Right atrium auricular region (tissue), 2 donors: Measurements from ENCODE around the gene ARHGAP26. TPM values are rescaled to one million over a fixed set of nuclear protein-coding genes. Genes with fewer than 3 reads are reported as not detected.

Source experiments
- DNase-seq: peaks from one replicate; pipeline ENCODE4 v3.0.0-alpha.2; 2019; ENCODE audit warnings: low spot score
- H3K27ac ChIP-seq, 2 donors: fragments of 200-600 bp; sonication (generic); 1 replicate in 1 of 2; 2 replicates in 1 of 2; pipeline ENCODE4 v1.5.1; 2016 to 2019
- H3K27me3 ChIP-seq, 2 donors: fragments of 200-600 bp; sonication (generic); one replicate each; pipeline versions ENCODE4 v1.5.1 to v1.6.0; 2017 to 2019
- H3K36me3 ChIP-seq: fragments of 200-600 bp; sonication (generic); one replicate; pipeline ENCODE4 v1.5.1; 2016
- H3K4me1 ChIP-seq, 2 donors: fragments of 200-600 bp; sonication (generic); one replicate each; pipeline versions ENCODE4 v1.5.1 to v1.6.0; 2017 to 2019
- H3K4me3 ChIP-seq, 2 donors: fragments of 200-600 bp; sonication (generic); 1 replicate in 1 of 2; 2 replicates in 1 of 2; pipeline ENCODE4 v1.5.1; 2017 to 2019; ENCODE audit warnings: mild to moderate bottlenecking in 1 of 2, moderate library complexity in 1 of 2
- H3K9me3 ChIP-seq, 2 donors: fragments of 200-600 bp; sonication (generic); one replicate each; pipeline ENCODE4 v1.5.1; 2019
- CTCF ChIP-seq, 2 donors: fragments of 200-600 bp; sonication (generic); IDR thresholded peaks; one replicate each; pipeline ENCODE4 v1.5.1; 2019; ENCODE audit warnings: antibody characterized with exemption in 2 of 2
- total RNA-seq, 2 donors: library from RNA; depleted of rRNA; stranded (reverse); fragments of >200 nt; gene quantifications; one replicate each; pipeline ENCODE4 v1.1.0, GENCODE V29; 2016

ARHGAP26 gene
- total RNA-seq, 2 donors from 2014 or later: 29.8 to 31.6 TPM

DNA sequence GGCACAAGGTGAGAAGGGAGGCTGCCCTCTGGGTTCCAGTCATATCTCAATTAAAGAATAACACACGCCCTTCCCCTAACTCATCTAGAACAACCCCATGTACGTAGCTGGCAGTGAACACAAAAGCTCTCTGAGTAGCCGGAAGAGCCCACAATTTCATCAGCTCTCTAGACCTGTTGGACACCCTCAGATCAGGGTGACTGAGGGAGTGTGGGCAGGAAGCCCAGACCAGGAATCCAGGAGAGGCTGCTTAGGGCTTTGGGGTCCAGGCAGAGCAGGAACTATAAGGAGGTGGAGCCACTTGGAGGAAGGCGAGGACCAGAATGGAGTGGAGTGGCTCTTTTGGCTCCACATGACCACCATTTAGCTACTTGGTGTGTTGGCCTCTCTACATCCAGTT lies 395.9 kb downstream of the ARHGAP26 start:
- H3K4me1 ChIP-seq: no peaks in the 10 kb centered on the region
- TF ChIP-seq CTCF (IDR thresholded peaks at IDR 0.05): no peak
- no peak for DNase-seq
- no peaks in the 10 kb centered on the region for H3K9me3 ChIP-seq
- H3K36me3 ChIP-seq: no peaks in the 10 kb centered on the region
- H3K27ac ChIP-seq: no peak overlapping the region
- no peaks in the 10 kb centered on the region for H3K27me3 ChIP-seq
- no peak overlapping the region for H3K4me3 ChIP-seq

- Histone ChIP-seq H3K27ac (no peak overlapping the region), H3K4me3 (no peak overlapping the region), H3K4me1 (no peaks in the 10 kb centered on the region), H3K27me3 (no peaks in the 10 kb centered on the region), H3K9me3 (no peaks in the 10 kb centered on the region), H3K36me3 (no peaks in the 10 kb centered on the region)
- no peak for DNase-seq
- TF ChIP-seq CTCF (IDR thresholded peaks at IDR 0.05): no peak
Observed at GRCh38 chr5:143166661-143167420, 396.7 kb downstream of the ARHGAP26 start.

DNA sequence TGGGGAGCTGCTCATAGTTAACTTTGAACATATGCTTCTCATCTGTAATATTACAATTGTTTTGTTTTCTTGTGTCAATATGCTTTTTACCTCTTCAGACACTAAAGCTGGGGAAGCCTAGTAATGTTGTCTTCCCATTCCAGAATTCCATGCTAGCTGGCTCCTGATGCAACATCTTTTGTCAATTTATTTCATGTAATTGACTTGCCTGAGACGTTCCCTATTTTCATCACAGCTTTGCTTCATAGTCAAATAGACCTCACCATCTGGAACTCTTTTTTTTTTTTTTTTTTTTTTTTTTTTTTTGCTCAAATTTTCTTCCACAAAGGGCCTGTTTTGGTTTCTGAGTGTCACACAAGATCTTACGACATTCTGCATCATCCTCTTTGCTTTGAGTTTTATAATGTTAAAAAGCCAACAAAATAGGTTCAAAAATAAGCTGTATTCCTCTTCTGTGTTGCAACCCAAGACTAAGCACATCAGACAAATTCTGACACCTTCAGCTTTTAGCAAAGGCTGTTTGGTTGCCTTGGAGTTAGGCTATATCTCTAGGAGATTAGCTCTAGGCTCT lies 398.1 kb downstream of the ARHGAP26 start:
- DNase-seq: no peak
- Histone ChIP-seq H3K36me3 (no peaks in the 10 kb centered on the region), H3K4me3 (no peak overlapping the region), H3K4me1 (no peaks in the 10 kb centered on the region), H3K9me3 (no peaks in the 10 kb centered on the region), H3K27me3 (no peaks in the 10 kb centered on the region), H3K27ac (no peak overlapping the region)
- no peak for TF ChIP-seq CTCF (IDR thresholded peaks at IDR 0.05)

- no peak for DNase-seq
- Histone ChIP-seq H3K4me1 (no peaks in the 10 kb centered on the region), H3K27me3 (no peaks in the 10 kb centered on the region), H3K36me3 (no peaks in the 10 kb centered on the region), H3K9me3 (no peaks in the 10 kb centered on the region), H3K27ac (no peak overlapping the region), H3K4me3 (no peak overlapping the region)
- TF ChIP-seq CTCF (IDR thresholded peaks at IDR 0.05): no peak
Observed at GRCh38 chr5:143168921-143169810, 399.0 kb downstream of the ARHGAP26 start.

- Histone ChIP-seq H3K4me3 (no peak overlapping the region), H3K4me1 (no peaks in the 10 kb centered on the region), H3K9me3 (no peaks in the 10 kb centered on the region), H3K27me3 (no peaks in the 10 kb centered on the region), H3K36me3 (no peaks in the 10 kb centered on the region), H3K27ac (no peak overlapping the region)
- TF ChIP-seq CTCF (IDR thresholded peaks at IDR 0.05): no peak
- no peak for DNase-seq
Observed at GRCh38 chr5:143170104-143170503, 399.9 kb downstream of the ARHGAP26 start.
